Fibroblast of villous mesenchyme (primary cell): ENCODE measurements around the gene PCDH9. TPM values are rescaled to one million over a fixed set of nuclear protein-coding genes. Genes with fewer than 3 reads are reported as not detected.
A peak's percentile ranks its signal among the peaks of the same experiment; 100 is the strongest.

ENCODE experiments used
- DNase-seq: peaks from one replicate; pipeline ENCODE4 v3.0.0-alpha.2; 2010; ENCODE audit warnings: low read depth
- H3K4me3 ChIP-seq: 2 replicates; pipeline ENCODE4 v1.5.1; 2011; ENCODE audit warnings: low read depth, mild to moderate bottlenecking, low read length
- CTCF ChIP-seq: IDR thresholded peaks from 2 replicates; pipeline ENCODE4 v1.5.1; 2012; ENCODE audit warnings: low read depth, mild to moderate bottlenecking, low read length; ENCODE audit not compliant: insufficient read depth
- total RNA-seq: library from RNA; depleted of rRNA; stranded (reverse); fragments of >200 nt; gene quantifications from 2 replicates; pipeline ENCODE4 v1.2.3, GENCODE V29; 2012

Gene PCDH9
- total RNA-seq, 1 donor: 9.9 TPM

- no peak for TF ChIP-seq CTCF
- H3K4me3 ChIP-seq: no peak overlapping the region
- DNase-seq: no peak
These were observed 554.5 kb downstream of the PCDH9 start for GRCh38 chr13:66675620-66676019.

- DNase-seq: peak; percentile 2
- TF ChIP-seq CTCF: no peak
- H3K4me3 ChIP-seq: no peak overlapping the region
These were observed 556.7 kb downstream of the PCDH9 start for GRCh38 chr13:66673401-66673800.

GRCh38 chr13:66665991-66666390, 564.1 kb downstream of the PCDH9 start:
- H3K4me3 ChIP-seq: no peak overlapping the region
- TF ChIP-seq CTCF: no peak
- DNase-seq: peak; percentile 20

GRCh38 chr13:66663711-66664110, 566.4 kb downstream of the PCDH9 start:
- H3K4me3 ChIP-seq: no peak overlapping the region
- DNase-seq: no peak
- TF ChIP-seq CTCF: no peak

- DNase-seq: no peak
- TF ChIP-seq CTCF: no peak
- no peak overlapping the region for H3K4me3 ChIP-seq
These were observed 566.9 kb downstream of the PCDH9 start for GRCh38 chr13:66663206-66663605.

- TF ChIP-seq CTCF: no peak
- no peak overlapping the region for H3K4me3 ChIP-seq
- no peak for DNase-seq
These were observed 568.8 kb downstream of the PCDH9 start for GRCh38 chr13:66661336-66661735.

- TF ChIP-seq CTCF: no peak
- no peak for DNase-seq
- no peak overlapping the region for H3K4me3 ChIP-seq
These were observed 569.7 kb downstream of the PCDH9 start for GRCh38 chr13:66660468-66660813.
